ENCODE results near the gene FAM83B.
"Not testable (repeated sequence)": the region's sequence is repeated elsewhere in the genome, so short reads cannot be mapped to it uniquely, and the experiment has no call there.

FAM83B gene

DNA sequence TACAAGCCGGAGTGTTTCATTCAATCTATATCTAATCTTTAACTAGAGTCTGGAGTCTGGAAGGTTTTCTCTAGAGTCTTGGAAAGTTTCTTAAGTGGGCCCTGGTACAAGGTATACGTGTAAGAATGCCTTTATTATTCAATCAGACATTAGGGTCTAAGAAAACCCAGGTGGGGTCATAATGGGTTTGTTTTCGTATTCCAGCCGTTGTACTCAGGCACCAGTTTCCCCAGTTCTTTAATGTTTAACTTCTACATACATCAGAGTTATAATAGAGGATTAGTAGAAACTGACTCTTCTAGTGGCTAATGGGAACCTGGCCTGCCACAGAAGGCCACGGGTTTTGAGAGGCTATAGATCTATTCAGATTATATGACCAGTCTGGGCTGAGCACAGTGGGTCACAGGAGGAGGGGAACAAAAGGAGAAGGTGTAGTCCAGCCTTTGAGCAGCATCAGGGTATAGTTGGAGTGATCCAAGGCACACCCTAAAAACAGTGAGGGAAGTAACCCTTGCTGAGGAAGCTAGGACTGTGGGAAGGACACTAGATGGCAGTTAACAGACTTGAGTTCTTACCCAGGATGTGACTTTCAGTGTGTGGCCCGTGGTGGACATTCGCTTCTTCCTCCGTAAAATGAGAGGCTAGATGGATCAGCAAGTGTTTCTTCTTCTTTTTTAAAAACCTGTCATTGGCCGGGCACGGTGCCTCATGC is 15.5 kb downstream of the FAM83B start:
- DNase-seq (ENCODE audit: low read depth in 2 of 2) = no peak

DNA sequence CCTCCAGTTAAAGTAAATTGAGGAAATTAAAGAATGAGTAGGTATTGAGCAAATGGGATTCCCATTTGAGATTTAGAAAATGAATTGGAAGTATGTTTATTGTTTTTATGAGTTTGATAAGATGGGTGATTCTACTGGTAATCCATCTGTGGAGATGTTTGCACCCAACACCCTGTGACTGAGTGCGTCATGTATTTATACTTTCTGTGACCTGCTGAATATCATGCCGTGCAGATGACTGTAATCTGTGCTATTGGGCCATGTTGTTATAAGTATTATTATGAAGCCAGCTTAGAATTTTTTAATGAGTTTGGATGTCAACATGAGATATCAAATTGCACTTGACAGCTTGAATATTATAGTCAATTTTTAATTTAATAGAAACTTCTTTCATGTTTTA is 17.7 kb downstream of the FAM83B start:
- DNase-seq (ENCODE audit: low read depth in 2 of 2) = no peak

DNA sequence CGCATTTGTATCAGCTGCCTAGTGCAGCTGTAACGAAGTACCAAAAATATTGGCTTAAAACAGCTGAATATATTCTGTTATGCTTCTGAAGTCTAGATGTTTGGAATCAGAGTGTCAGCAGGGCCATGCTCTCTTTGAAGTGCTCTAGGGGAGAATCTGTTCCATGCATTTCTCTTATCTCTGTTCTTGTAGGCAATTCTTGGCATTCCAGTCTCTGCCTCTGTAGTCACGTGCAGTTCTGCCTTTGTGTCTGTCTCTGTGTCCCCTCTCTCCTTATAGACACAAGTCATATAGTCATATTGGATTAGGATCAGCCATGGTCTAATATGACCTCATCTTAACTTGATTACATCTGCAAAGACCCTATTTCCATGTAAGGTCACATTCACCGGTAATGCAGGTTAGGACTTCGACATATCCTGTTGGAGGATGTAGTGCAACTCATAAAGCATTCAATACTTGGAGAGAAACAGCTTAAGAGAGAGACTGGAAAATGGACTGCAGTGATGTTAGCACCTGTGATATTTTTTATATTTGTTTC is 18.6 kb downstream of the FAM83B start:
- DNase-seq (ENCODE audit: low read depth in 2 of 2) = no peak

DNA sequence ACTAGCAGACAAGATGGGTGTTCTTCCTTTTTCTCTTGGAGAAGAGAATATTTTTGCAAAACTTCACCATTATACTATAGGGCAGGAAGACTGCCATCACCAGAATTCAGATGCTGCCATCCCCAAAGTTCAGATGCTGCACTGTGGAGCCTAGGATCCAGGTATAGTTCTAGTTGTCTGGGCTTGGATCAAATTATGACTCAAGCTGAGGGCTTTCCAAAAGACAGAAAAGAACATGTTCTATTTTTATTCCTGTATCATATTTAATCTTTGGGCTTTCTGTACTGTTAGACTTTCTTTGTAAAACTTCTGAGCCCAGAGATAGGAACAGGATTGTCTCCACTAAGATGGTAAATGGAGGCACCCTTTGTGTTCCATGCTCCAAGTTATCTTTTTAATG is 22.0 kb downstream of the FAM83B start:
- DNase-seq (ENCODE audit: low read depth in 2 of 2) = no peak

DNA sequence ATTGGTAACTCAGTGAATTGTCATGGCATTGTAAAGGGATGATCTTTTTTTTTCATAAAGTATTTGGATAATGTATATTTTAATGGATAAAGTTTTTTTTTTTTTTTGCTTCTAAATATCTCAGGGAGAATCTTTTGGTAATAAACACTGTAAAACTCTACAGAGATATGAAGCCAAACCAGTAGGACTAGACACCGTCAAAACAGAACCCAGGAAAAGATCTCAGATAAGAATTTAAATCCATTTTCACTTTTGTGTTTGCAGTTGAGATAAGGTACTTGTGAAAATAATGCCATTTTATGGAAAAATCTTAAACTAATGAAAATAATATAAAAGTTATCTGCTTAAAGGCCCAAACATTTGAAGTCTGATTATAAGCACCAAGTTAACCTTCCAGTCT is 27.0 kb downstream of the FAM83B start:
- DNase-seq (ENCODE audit: low read depth in 2 of 2) = no peak

DNA sequence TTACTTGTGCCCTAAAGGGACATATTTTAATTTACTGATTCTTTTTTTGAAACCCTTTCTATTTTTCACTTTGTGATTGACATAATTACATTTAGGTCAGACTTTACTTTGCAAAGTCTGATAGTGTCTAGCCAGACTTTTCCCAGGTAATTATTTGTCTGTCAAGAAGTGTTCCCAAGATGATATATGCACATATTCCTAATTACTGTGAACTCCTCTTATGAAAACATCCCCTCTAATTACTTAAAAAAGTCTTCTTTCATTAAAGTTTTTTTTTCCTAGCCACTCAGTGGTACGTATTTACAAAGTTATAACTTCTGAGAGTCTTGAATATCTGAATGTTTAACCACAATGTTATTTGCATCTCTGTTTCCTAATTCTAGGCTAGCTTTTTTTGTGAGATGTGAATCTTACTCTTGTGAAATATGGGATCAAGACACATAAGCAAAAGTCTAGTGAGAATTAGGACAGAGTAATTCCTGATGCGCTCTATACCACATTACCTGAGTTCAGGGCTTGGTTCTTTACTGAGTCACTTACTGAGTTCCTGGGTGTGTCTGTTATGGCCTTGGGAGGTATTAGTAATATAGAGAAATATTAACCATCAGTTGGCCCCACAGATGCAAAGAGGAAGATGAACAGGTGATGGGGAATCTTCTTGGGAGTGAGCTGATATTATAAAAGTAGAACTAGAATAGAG is 27.9 kb downstream of the FAM83B start:
- no peak for DNase-seq (ENCODE audit: low read depth in 2 of 2)

DNA sequence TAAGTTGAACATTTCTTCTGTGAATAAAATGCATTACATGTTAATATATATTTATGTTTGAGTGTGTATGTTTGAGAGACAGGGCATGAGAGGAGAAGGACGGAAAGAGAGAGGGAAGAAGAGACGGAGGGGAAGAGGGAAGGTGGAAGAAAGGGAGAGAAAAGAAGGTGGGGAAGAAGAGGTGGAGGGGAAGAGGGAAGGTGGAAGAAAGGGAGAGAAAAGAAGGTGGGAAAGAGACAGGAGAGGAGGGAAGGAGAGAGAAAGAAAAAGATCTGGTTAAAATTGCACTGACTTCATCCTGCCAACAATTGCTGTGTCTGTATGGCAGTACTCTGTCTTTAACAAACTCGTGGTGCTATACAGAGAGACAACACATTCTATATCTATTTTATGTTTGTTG is 29.0 kb downstream of the FAM83B start:
- DNase-seq (ENCODE audit: low read depth in 2 of 2) = no peak

DNA sequence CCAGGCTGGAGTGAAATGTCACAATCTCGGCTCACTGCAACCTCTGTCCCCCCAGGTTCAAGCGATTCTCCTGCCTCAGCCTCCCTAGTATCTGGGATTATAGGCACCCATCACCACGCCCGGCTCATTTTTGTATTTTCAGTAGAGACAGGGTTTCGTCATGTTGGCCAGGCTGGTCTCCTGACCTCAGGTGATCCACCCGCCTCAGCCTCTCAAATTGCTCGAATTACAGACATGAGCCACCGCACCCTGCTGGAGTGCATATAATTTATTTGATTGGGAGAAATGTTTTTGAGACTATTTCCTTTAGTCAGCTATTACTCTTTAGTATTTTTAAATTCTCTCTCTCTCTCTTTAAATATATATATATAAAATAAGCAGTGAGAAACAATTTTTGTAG is 29.8 kb downstream of the FAM83B start:
- DNase-seq (ENCODE audit: low read depth in 2 of 2) = no peak

DNA sequence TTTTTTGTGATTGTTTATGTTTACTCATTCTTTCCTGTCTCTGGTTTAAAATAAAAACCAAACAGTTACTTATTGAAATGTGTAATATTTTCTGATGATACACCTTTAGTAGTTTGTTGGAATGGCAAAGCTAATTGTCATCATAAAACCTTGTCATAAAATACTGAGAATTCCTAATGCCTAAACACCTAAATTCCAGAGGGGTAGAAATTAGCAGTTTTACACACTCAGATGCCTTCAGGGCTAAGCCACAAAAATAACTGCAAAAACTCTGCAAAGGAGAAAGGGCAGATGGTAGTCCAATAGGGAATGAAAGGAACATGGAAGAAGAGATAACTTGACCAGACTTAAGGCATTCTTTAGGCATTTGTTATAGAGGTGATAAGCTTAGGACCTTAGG is 30.3 kb downstream of the FAM83B start:
- DNase-seq (ENCODE audit: low read depth in 2 of 2) = no peak

DNA sequence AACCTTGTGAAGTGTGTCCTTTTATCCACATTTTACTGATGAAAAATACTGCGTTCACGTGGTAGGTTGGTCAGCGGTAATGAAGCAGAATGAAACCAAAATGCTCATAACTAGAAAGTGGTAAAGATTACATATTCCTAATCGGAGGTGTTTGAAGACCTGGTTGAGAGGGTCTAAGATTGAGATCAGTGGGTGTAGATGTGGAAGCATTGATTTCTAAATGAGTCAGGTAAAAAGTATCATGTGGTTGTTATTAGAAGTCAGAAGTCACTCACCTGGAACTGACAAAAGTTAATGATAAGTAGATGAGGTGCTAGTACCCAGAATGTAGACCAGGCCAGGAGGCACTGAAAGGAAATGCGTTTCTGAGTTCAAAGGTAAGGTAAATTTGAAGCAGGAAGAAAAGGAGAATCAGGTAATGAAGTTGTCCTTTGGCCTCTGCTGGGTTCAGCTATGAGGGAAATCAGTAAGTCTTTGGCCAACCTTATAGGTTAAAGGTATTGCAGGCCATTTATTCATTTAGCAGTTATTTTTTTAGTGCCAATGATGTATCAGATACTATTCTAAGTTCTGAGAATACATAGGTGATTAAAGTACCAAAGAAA is 31.2 kb downstream of the FAM83B start:
- no peak for DNase-seq (ENCODE audit: low read depth in 2 of 2)

DNA sequence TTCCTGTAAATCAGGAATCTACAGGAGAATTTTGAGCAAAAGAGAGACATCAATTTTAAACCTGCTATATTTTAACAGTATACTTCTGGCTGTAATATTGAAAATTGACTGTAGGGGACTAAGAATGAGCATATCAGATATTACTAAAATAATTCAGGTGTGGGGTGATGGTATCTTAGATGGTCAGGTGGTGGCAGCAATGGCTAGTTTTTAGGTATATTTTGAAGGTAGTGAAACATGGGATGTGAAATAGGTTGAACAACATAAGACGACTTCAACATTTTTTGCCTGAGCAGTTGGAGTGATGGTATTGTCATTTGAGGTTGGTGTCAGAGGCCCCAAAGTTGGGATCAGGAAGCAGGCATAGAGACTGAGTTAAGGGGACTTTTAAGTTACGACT is 32.1 kb downstream of the FAM83B start:
- no peak for DNase-seq (ENCODE audit: low read depth in 2 of 2)

DNA sequence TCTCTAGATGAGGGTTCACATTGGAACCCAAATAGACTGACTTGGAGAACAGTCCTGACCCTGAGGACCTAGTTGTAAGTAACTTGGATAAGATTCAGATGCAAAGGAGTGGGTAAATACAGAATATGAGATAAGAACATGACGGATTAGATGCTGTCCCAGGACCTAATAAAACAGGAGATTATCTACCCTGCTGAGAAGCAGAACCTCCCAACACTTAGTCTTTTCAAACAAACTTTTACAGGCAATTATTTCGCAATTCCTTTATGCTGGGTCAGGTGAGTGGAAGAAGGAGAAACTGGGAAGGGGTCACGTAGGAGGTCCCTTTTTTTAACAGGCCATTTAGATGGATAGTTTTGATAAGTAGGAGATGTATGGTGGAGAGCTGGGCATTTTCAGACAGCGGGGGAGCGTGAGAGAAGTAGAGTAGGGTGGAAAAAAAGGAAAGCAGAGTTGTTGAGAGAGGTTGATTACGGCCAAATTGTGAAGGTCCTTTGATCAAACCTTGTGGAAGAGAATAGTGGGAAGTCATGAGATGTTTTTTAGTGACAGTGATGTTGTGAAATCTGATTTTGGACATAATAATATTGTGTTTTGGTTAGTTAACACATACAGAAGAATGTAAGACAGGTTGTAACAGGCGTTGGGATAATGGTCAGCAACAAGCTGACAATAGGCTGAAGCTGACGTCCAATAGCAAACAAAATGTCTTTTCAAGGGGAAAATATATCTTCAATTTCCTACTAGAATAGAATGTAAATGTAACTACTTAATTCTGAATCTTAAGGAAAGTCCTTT is 32.8 kb downstream of the FAM83B start:
- DNase-seq (ENCODE audit: low read depth in 2 of 2) = no peak

DNA sequence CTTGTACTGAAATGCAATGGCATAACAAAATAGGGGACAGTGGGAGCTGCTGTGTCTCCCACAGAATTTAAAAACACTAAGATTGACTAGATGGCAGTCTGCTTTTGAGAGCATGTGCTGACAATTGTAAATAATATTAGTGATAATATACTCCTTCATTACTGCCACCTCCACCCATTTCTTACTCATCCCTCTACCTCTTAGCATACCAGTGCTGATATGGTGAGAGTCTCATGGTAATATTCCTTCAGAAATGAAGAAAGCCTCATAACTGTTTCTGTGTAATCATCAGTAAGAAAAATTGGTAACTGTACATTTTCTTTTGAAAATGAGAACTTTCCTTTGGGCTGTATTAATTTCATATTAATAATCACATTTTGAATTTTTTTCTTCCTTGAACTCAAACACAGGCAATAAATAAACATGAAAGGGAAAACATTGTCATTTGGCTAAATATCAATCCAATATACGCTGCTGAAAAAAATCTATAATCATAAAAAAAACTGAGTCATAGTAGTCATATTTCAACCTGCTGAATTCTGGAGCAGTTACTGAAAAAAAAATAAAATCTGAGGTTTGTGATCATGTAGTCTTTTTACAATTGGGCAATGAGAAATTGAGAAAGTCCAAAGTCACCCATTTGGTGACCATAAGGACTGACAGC is 34.6 kb downstream of the FAM83B start:
- no peak for DNase-seq (ENCODE audit: low read depth in 2 of 2)

DNA sequence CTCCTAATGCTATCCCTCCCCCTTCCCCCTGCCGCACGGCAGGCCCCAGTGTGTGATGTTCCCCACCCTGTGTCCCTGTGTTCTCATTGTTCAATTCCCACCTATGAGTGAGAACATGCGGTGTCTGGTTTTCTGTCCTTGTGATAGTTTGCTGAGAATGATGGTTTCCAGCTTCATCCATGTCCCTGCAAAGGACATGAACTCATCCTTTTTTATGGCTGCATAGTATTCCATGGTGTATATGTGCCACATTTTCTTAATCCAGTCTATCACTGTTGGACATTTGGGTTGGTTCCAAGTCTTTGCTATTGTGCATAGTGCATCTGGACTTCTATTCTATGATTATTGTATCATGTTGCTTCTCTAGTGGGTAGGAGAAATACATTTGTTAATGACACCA is 35.3 kb downstream of the FAM83B start:
- DNase-seq (ENCODE audit: low read depth in 2 of 2) = not testable (repeated sequence)

DNA sequence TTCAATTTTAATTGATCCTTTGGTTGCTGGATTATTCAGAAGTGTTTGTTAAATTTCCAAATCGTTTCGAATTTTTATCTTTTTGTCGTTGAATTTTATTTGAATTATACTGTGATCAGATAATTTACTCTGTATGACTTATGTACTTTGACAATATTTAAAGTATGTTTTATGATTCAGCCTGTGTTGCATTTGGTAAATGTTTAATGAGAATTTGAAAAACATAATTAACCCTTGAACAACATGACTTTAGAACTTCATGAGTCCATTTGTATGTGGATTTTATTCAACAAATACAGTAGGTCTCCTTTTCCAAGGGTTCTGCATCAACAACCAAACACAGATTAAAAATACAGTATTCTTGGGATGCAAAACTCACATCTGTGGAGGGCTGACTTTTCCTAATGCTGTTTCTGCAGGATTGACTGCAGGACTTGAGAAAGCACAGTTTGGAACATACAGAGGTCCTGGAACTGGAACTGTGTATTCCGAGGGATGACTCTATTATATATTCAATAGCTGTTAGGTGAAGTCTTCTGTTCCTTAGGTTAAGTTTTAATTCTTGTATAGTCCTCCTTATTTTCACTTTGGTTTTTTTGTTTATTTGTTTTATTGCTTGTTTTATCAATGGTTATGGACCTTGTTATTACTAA is 40.5 kb downstream of the FAM83B start:
- no peak for DNase-seq (ENCODE audit: low read depth in 2 of 2)

DNA sequence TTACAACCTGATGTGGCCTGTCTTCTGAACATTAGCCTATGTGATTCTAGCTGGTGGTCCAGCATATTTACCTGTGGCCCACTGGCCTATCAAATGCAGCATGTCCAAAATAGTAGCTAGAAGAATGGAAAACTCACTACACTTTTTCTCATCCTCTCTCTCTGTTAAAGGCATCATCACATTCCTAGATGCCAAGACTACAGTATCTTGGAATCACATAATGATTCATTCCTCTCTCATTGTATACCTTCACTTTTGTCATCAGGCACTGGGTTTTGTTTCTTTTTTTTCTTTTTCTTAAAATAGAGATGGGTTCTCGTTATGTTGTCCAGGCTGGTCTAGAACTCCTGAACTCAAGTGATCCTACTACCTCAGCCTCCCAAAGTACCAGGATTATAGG is 45.0 kb downstream of the FAM83B start:
- no peak for DNase-seq (ENCODE audit: low read depth in 2 of 2)

DNA sequence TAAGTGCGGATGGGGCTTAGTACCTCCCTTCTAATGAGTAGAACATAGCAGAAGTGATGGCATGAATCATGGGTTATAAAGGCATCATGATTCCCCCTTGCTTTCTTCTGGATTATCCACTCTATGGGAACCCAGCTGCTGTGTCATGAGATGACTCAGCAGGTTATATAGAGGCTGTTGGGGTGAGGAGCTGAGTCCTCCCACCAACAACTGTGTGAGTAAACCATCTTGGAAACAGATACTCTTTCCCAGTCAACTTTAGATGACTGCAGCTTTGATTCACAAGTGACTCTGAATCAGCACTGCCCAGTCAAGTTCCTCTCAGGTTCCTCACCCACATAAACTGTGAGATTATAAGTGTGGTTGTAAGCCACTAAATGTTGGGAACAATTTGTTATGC is 46.3 kb downstream of the FAM83B start:
- no peak for DNase-seq (ENCODE audit: low read depth in 2 of 2)

DNA sequence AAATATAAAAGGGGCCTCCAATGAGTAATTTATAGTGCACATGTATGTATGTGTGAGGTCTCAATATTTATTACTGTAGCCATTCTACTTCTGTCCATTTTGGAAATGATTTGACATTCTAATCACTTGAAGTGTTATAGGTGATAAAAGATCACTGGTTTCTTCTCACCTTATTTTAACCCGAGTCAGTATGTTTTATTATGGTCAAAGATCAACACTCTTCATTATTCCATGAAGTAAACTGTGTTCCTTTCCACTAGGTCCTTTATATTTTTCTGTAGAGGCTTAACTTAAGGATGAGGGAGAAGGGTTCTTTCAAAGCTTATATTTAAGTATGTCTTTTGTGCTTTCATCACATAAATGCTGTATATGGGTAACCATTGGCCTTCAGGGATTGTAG is 47.2 kb downstream of the FAM83B start:
- DNase-seq (ENCODE audit: low read depth in 2 of 2) = no peak

DNA sequence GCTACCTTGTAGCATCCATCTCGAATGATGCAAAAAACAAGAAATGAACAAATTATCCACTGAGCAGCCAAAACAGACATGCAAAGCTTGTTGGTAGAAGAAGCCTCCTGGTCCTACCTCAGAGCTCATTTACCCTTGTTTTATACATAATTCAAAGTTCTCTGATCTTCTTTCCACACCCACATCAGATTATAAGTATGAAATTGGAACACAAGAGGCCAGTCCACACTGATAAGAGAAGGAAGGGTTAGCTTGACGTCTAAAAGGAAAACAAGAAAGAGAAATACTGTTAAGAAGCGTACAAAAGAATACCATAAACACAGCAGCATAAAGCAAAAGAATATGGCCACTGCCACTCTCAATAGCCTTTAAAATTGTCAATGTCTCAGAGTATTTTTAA is 49.7 kb downstream of the FAM83B start:
- no peak for DNase-seq (ENCODE audit: low read depth in 2 of 2)

DNA sequence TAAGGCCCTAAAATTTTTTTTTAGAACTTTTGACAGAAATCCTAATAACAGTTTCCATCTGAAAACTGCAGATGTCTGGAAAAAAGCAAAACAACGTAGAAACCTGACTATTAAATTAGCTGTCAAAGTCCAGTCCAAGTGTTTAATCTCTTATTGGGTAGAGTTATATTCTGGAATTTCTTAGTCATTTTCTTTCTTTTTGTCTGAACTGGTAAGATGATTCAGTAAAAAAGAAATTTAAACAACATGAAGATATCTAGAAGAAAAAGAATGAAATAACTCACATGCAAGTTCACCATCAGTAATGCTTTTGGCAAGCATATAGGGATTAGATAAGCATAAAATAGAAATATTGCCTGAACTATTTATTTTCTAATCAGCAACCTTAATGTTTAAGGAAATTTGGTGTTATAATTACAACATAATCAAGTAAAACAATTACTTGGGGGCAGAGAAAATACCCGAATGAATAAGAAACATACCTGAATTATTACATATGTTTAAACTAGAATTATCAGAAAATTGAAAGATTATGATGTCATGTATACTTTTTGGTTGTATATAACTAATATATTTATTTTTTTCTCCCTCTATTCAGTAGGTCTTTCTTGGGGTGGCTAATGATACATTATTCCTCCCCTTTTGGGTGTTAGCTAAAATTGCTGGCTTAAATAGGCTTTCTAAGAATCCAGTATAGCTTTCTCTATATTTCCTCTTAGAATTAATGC is 51.1 kb downstream of the FAM83B start:
- no peak for DNase-seq (ENCODE audit: low read depth in 2 of 2)

Data from stimulated activated CD8-positive, alpha-beta memory T cell treated with anti-CD3 and anti-CD28 coated beads, Interleukin-7, amount 100 ng/mL, for 4 hours (primary cell).